Retinal pigment epithelial cell (primary cell): Measurements from ENCODE around the gene ADAM22.

Source experiments
- DNase-seq: peaks from one replicate; pipeline ENCODE4 v3.0.0-alpha.2; 2010; ENCODE audit warnings: low read depth
- H3K4me3 ChIP-seq: 2 replicates; pipeline ENCODE4 v1.5.1; 2011; ENCODE audit warnings: mild to moderate bottlenecking, low read length, control low read depth, moderate library complexity
- CTCF ChIP-seq: conservative IDR thresholded peaks from 2 replicates; pipeline ENCODE4 v1.5.1; 2011; ENCODE audit warnings: low read depth, low read length, control low read depth, inconsistent platforms

Gene ADAM22

DNA sequence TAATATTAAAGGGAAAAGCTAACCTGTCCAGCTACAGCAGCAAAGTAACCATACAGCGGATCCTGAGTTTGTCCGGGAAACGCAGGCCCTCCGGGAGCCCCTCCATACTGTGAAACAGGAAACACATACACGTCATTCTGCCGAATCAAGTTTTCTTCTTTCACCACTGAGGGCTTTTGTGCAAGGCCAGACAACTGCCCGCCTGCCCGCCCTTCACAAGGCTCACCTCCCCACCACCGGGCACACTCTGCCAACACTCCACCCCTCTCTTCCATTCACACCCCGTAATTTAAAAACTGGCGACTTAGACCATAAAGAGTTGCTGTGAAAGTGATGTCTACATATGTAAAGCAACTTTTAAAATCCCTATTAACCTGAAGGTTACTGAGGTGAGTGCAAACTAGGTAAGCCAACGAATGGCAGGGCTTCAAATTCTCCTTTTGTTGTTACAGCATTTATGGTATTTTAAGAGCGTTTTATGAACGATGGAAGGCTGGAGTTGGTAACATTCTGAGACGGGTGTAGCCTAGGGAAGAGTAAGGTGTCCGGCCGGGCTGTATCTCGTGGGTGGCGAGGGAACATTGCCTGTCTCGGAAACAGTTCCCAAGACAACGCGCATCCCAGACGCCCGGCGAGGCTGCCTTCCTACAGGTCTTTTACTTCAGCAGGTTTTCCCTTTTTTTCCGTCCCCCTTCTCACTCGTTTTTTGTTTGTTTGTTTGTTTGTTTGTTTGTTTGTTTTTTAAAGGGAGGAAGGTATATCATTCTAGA, 285.0 kb downstream of the ADAM22 start:
- no peak for TF ChIP-seq CTCF
- peak overlapping the region; percentile 87 for H3K4me3 ChIP-seq
- peak; percentile 40 for DNase-seq

DNA sequence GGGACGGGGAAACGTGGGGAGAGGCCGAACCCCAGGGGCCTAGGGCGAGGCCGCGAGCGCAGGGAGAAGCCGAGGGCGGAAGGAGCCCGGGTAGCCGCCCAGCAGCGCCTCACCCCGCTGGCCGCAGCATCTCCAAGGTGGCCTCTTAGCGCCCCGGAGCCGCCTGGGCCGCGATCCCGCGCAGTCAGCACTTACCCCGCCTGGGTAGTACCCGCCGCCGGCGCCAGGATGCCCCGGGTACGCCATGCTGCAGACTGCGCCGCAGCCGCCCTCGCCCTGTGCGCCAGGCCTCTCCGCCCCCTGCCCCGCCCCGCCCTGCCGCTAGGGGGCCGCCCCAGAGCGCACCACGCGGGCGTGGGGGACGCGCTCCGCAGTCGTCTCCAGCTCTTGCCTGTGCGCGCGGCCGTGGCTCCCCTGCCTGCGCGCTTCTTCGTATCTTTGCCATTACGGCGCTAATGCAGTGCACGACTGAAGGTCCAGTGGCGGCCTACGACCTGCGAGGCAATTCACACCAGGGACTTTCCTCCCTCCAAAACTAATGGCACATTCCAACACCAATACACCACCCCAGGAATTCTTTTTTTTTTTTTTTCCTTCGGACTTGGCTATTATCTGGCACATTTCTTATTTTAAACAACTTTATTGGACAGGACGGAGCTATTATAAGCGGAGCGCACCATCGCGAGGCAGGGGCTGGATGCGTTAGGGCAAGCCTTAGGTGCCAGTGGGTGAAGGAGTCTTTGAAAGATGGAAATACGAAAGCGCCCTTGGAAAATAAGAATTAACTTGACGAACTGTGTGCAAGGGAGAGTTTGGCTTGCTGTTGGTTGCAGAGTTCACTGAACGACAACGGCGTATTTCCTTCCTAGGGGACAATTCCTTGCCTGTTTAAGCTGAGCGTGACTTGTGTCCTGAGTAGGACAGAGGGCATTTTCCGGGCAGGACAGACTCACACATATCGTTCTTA, 286.0 kb downstream of the ADAM22 start, which contains the start of gene SRI:
Gene SRI, minus strand, starts transcription at position 258 of the 967 bp plus-strand sequence. Its CDS starts 12 bp downstream, at position 246.
- TF ChIP-seq CTCF, result peak; percentile 53
- peak within 1 kb of the TSS; percentile 87 for H3K4me3 ChIP-seq
- peak; percentile 53 for DNase-seq

- H3K4me3 ChIP-seq, result no peak overlapping the region
- TF ChIP-seq CTCF, result no peak
- no peak for DNase-seq
These were observed 289.2 kb downstream of the ADAM22 start for GRCh38 chr7:88223265-88223664.

GRCh38 chr7:88224601-88225275, 290.7 kb downstream of the ADAM22 start:
- DNase-seq, result no peak
- H3K4me3 ChIP-seq, result no peak overlapping the region
- TF ChIP-seq CTCF, result no peak

DNA sequence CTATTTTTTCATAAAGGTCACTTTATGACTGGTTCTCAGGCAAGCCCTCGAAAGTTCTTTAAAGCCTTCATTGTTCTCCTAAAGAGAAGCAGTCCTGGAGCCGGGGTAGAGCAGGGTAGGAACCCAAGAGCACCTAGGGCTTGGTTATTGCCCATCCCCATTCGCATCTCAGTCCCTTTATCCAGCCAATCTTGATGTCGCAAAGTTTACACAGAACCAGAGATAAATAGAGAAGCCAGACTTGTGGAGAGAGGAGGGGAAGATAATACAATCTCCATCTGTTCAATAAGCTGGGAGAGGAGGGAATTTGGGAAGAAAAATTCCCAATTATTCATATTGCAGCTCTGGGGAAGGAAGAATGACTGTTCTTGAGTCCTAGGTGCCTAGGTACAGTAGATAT, 292.1 kb downstream of the ADAM22 start:
- no peak overlapping the region for H3K4me3 ChIP-seq
- TF ChIP-seq CTCF, result no peak
- DNase-seq, result no peak

DNA sequence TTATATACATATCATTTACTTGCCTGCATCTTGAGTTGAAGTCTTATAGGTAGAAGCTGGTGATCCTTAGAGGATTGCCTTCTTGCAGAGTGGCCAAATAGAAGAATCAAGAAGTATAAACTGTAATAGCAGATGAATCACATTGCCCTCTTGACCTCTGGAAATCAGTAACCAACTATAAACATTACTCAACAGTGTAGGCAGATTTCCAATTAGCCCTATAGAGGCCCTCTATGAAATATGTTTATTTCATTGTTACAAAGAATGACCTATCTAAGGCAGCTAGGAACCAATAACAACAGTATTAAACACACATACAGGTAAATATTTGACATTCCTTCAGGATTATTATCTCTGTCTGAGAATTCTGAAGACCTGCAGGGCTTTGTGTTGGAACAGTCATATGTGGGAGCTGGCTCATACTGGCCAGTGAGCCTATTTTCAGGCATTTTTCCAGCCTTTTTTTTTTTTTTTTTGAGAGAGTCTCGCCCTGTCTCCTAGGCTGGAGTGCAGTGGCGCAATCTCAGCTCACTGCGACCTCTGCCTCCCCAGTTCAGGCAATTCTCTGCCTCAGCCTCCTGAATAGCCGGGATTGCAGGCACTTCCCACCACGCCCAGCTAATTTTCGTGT, 292.9 kb downstream of the ADAM22 start:
- H3K4me3 ChIP-seq, result no peak overlapping the region
- DNase-seq, result peak; percentile 47
- TF ChIP-seq CTCF, result no peak
